ENCODE results near the gene HOXB2.

- TF ChIP-seq YBX1 (IDR thresholded peaks at IDR 0.05) (no peak), HNRNPK (IDR thresholded peaks at IDR 0.05; ENCODE audit: low read depth, low read length, poor library complexity, severe bottlenecking) (no peak), ZNF224 (CRISPR knock-in tag; IDR thresholded peaks at IDR 0.05) (no peak), POLR2AphosphoS2 (IDR thresholded peaks at IDR 0.05; ENCODE audit: low read length) (no peak), POLR2A (conservative IDR thresholded peaks at IDR 0.05) (no peak), PATZ1 (CRISPR knock-in tag; IDR thresholded peaks at IDR 0.05; ENCODE audit: borderline replicate concordance) (no peak)
Observed at GRCh38 chr17:48505788-48506187, 39.1 kb downstream of the HOXB2 start.
